HepG2 (cell line): ENCODE results near the gene TUFM. TPM values are rescaled to one million over a fixed set of nuclear protein-coding genes. Genes with fewer than 3 reads are reported as not detected.

Experiments
- EHMT2 ChIP-seq: fragments of 200-600 bp; sonication (generic); IDR thresholded peaks from 2 replicates; pipeline ENCODE4 v1.7.0; 2017; ENCODE audit warnings: antibody characterized with exemption, low read depth, low read length, borderline replicate concordance
- ETV5 ChIP-seq: IDR thresholded peaks from 2 replicates; pipeline ENCODE4 v1.6.1; 2018; ENCODE audit warnings: missing biosample characterization, missing genetic modification reagents, inconsistent platforms, borderline replicate concordance
- FOSL1 ChIP-seq: sonication (generic); formaldehyde crosslinking; IDR thresholded peaks from 2 replicates; pipeline ENCODE4 v1.9.0; 2021; ENCODE audit warnings: missing genetic modification reagents, borderline replicate concordance
- MAFF ChIP-seq: IDR thresholded peaks from 2 replicates; pipeline ENCODE4 v1.6.1; 2011; ENCODE audit warnings: low read depth, low read length, improper control_type of control experiment
- PTBP1 ChIP-seq: fragments of 200-400 bp; formaldehyde crosslinking; IDR thresholded peaks from 2 replicates; pipeline ENCODE4 v1.6.1; 2018; ENCODE audit warnings: low read length, low read depth; ENCODE audit not compliant: poor library complexity, severe bottlenecking
- SAFB2 ChIP-seq: sonication (generic); formaldehyde crosslinking; IDR thresholded peaks from 2 replicates; pipeline ENCODE4 v1.5.1; 2020; ENCODE audit warnings: missing genetic modification reagents, low read depth, mild to moderate bottlenecking, borderline replicate concordance
- SP4 ChIP-seq: sonication (generic); formaldehyde crosslinking; IDR thresholded peaks from 2 replicates; pipeline ENCODE4 v1.8.1; 2023; ENCODE audit warnings: mild to moderate bottlenecking, missing genetic modification reagents
- TCF12 ChIP-seq, 2 experiments: fragments of 450-650 bp in 1 of 2; sonication (generic) in 1 of 2; formaldehyde crosslinking in 1 of 2; IDR thresholded peaks; 2 replicates each; pipeline versions ENCODE4 v1.6.1 to v1.8.0; 2017 to 2022; ENCODE audit warnings: antibody characterized with exemption in 1 of 2, mild to moderate bottlenecking in 1 of 2, missing genetic modification reagents in 1 of 2, moderate library complexity in 1 of 2
- TOE1 ChIP-seq: sonication (generic); formaldehyde crosslinking; IDR thresholded peaks from 2 replicates; pipeline ENCODE4 v1.4.0; 2020; ENCODE audit warnings: mild to moderate bottlenecking, missing genetic modification reagents
- ZNF263 ChIP-seq: sonication (generic); formaldehyde crosslinking; IDR thresholded peaks from 2 replicates; pipeline ENCODE4 v1.4.0; 2020; ENCODE audit warnings: missing genetic modification reagents
- ZNF451 ChIP-seq: sonication (generic); formaldehyde crosslinking; IDR thresholded peaks from 2 replicates; pipeline ENCODE4 v1.5.0; 2020; ENCODE audit warnings: mild to moderate bottlenecking, missing genetic modification reagents
- ZNF563 ChIP-seq: sonication (generic); formaldehyde crosslinking; IDR thresholded peaks from 2 replicates; pipeline ENCODE4 v1.8.0; 2022; ENCODE audit warnings: mild to moderate bottlenecking, moderate library complexity, missing genetic modification reagents
- ZNF615 ChIP-seq: sonication (generic); formaldehyde crosslinking; IDR thresholded peaks from 2 replicates; pipeline ENCODE4 v1.5.0; 2020; ENCODE audit warnings: mild to moderate bottlenecking, missing genetic modification reagents, borderline replicate concordance
- ZNF724P ChIP-seq: sonication (generic); formaldehyde crosslinking; IDR thresholded peaks from 2 replicates; pipeline ENCODE4 v1.8.0; 2022; ENCODE audit warnings: missing genetic modification reagents, borderline replicate concordance
- ZNF747 ChIP-seq: sonication (generic); formaldehyde crosslinking; IDR thresholded peaks from 2 replicates; pipeline ENCODE4 v1.8.1; 2023; ENCODE audit warnings: missing genetic modification reagents, mild to moderate bottlenecking, borderline replicate concordance
- polyA plus RNA-seq, 8 experiments: library from polyadenylated mRNA; depleted of rRNA in 3 of 8; stranded (reverse) in 7 of 8; unstranded in 1 of 8; fragments of >200 nt; fragmentation: Illumina TruSeq in 4 of 8; extraction: Trizol in 4 of 8; gene quantifications; 2 replicates each; pipeline versions ENCODE4 v1.2.1 to v1.2.3, GENCODE V29; 2011 to 2016; ENCODE audit warnings: low read depth in 4 of 8, missing spikeins in 1 of 8, mixed read lengths in 1 of 8; ENCODE audit not compliant: insufficient read depth in 1 of 8
- total RNA-seq, 5 experiments: library from RNA; depleted of rRNA; stranded (reverse); fragments of >200 nt; fragmentation: Illumina TruSeq; extraction: Trizol; gene quantifications; 2 replicates each; pipeline ENCODE4 v1.2.3, GENCODE V29; 2016; ENCODE audit warnings: low read depth in 1 of 5
- TF ChIP-seq, protein P1 (sequence below): sonication (generic); formaldehyde crosslinking; IDR thresholded peaks from 2 replicates; pipeline ENCODE4 v1.4.0; 2020; ENCODE audit warnings: mild to moderate bottlenecking, missing genetic modification reagents
- TF ChIP-seq, protein P2 (sequence below): sonication (generic); formaldehyde crosslinking; IDR thresholded peaks from 2 replicates; pipeline ENCODE4 v1.4.0; 2020; ENCODE audit warnings: mild to moderate bottlenecking, missing genetic modification reagents
- TF ChIP-seq, protein P3 (sequence below): sonication (generic); formaldehyde crosslinking; IDR thresholded peaks from 2 replicates; pipeline ENCODE4 v1.9.0; 2021; ENCODE audit warnings: missing genetic modification reagents, mild to moderate bottlenecking, borderline replicate concordance
- TF ChIP-seq, protein P4 (sequence below): sonication (generic); formaldehyde crosslinking; IDR thresholded peaks from 2 replicates; pipeline ENCODE4 v1.5.1; 2020; ENCODE audit warnings: missing genetic modification reagents, mild to moderate bottlenecking, borderline replicate concordance

The TUFM gene
- total and polyA plus RNA-seq, 2 of the 13 experiments (the other 11 are each of a cell fraction or from before 2014, with no cell fraction given) = 206 to 298 TPM

DNA sequence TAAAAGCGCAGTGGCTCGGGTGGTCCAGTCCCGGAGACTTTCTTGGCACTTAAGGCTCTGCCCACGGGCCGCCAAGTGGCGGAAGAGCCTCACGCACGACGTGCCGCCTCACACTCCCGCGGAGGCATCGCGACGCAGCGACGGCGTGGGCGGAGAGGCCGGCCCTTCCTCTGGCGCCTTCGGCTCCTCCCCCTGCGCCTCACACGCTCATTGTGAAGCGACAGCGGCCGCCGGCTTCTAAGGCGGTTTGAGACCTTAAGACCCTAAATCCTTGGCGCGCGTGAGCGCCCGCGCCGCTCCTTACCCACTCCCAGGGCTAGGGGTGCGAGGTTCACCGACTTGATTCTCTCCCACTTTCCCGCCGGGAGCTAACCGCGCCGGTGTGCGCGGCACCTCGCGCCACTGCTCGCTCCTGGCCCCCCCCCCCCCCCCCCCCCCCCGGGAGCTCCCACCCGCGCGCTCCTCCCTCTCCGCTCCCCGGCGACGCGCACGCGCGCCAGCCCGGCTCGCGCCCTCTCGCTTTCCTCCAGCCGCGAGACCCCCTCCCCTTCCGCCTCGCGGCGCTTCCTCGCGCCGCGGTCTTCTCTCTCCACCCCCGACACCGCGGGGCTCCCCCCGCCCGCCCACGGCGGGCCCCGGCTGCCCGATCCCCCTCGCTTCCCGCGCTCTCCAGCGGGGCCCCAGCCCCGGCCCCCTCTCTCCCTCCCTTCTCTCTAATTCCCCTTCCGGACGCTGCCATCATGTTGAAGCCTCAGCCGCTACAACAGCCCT is 23.4 kb downstream of the TUFM start, which contains the start of gene ATXN2L (continued):
- TF ChIP-seq EHMT2 = no peak
- TF ChIP-seq, protein P1, sequence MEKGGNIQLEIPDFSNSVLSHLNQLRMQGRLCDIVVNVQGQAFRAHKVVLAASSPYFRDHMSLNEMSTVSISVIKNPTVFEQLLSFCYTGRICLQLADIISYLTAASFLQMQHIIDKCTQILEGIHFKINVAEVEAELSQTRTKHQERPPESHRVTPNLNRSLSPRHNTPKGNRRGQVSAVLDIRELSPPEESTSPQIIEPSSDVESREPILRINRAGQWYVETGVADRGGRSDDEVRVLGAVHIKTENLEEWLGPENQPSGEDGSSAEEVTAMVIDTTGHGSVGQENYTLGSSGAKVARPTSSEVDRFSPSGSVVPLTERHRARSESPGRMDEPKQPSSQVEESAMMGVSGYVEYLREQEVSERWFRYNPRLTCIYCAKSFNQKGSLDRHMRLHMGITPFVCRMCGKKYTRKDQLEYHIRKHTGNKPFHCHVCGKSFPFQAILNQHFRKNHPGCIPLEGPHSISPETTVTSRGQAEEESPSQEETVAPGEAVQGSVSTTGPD = no peak
- TF ChIP-seq ZNF263 (CRISPR knock-in tag) = peak; percentile 91
- TF ChIP-seq, protein P2, sequence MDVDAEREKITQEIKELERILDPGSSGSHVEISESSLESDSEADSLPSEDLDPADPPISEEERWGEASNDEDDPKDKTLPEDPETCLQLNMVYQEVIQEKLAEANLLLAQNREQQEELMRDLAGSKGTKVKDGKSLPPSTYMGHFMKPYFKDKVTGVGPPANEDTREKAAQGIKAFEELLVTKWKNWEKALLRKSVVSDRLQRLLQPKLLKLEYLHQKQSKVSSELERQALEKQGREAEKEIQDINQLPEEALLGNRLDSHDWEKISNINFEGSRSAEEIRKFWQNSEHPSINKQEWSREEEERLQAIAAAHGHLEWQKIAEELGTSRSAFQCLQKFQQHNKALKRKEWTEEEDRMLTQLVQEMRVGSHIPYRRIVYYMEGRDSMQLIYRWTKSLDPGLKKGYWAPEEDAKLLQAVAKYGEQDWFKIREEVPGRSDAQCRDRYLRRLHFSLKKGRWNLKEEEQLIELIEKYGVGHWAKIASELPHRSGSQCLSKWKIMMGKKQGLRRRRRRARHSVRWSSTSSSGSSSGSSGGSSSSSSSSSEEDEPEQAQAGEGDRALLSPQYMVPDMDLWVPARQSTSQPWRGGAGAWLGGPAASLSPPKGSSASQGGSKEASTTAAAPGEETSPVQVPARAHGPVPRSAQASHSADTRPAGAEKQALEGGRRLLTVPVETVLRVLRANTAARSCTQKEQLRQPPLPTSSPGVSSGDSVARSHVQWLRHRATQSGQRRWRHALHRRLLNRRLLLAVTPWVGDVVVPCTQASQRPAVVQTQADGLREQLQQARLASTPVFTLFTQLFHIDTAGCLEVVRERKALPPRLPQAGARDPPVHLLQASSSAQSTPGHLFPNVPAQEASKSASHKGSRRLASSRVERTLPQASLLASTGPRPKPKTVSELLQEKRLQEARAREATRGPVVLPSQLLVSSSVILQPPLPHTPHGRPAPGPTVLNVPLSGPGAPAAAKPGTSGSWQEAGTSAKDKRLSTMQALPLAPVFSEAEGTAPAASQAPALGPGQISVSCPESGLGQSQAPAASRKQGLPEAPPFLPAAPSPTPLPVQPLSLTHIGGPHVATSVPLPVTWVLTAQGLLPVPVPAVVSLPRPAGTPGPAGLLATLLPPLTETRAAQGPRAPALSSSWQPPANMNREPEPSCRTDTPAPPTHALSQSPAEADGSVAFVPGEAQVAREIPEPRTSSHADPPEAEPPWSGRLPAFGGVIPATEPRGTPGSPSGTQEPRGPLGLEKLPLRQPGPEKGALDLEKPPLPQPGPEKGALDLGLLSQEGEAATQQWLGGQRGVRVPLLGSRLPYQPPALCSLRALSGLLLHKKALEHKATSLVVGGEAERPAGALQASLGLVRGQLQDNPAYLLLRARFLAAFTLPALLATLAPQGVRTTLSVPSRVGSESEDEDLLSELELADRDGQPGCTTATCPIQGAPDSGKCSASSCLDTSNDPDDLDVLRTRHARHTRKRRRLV (CRISPR knock-in tag) = peak; percentile 89; the same call in 1 of the 2 replicates
- TF ChIP-seq ZNF747 (CRISPR knock-in tag) = peak; percentile 97
- TF ChIP-seq TCF12 (IDR thresholded peaks at IDR 0.05) = no peak
- peak; percentile 76 for TF ChIP-seq TCF12 (CRISPR knock-in tag; IDR thresholded peaks at IDR 0.05)
- TF ChIP-seq SP4 (CRISPR knock-in tag) = peak; percentile 99
- 0 out of 2 replicates have a peak, but pooled peaks have one; percentile 18 for TF ChIP-seq FOSL1
- no peak for TF ChIP-seq MAFF
- TF ChIP-seq PTBP1 = peak; percentile 62
- peak; percentile 54; the same call in 1 of the 2 replicates for TF ChIP-seq ZNF563 (CRISPR knock-in tag)
- TF ChIP-seq, protein P3, sequence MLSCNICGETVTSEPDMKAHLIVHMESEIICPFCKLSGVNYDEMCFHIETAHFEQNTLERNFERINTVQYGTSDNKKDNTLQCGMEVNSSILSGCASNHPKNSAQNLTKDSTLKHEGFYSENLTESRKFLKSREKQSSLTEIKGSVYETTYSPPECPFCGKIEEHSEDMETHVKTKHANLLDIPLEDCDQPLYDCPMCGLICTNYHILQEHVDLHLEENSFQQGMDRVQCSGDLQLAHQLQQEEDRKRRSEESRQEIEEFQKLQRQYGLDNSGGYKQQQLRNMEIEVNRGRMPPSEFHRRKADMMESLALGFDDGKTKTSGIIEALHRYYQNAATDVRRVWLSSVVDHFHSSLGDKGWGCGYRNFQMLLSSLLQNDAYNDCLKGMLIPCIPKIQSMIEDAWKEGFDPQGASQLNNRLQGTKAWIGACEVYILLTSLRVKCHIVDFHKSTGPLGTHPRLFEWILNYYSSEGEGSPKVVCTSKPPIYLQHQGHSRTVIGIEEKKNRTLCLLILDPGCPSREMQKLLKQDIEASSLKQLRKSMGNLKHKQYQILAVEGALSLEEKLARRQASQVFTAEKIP = no peak
- TF ChIP-seq SAFB2 (CRISPR knock-in tag) = peak; percentile 76
- peak; percentile 84; the same call in 1 of the 2 replicates for TF ChIP-seq TOE1 (CRISPR knock-in tag)
- TF ChIP-seq ZNF451 (CRISPR knock-in tag) = peak; percentile 93; the same call in 1 of the 2 replicates
- peak; percentile 92; the same call in 1 of the 2 replicates for TF ChIP-seq ZNF615 (CRISPR knock-in tag)
- peak; percentile 78; the same call in 1 of the 2 replicates for TF ChIP-seq ZNF724P (CRISPR knock-in tag)
- TF ChIP-seq, protein P4, sequence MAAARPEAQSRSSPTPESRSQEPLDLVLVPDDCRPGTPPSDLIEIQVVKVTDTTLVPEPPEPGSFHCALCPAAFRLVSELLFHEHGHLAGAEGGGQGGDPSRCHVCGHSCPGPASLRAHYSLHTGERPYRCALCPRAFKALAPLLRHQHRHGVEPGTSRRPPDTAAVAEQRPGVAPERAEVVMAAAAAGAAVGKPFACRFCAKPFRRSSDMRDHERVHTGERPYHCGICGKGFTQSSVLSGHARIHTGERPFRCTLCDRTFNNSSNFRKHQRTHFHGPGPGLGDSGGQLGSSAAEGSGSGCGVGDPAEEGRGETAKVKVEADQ = peak; percentile 82; the same call in 1 of the 2 replicates
- peak; percentile 81 for TF ChIP-seq ETV5 (CRISPR knock-in tag)
